ENCODE data around the gene CCL26. TPM values are rescaled to one million over a fixed set of nuclear protein-coding genes. Genes with fewer than 3 reads are reported as not detected.

Gene CCL26, protein sequence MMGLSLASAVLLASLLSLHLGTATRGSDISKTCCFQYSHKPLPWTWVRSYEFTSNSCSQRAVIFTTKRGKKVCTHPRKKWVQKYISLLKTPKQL
- not detected for total RNA-seq

DNA sequence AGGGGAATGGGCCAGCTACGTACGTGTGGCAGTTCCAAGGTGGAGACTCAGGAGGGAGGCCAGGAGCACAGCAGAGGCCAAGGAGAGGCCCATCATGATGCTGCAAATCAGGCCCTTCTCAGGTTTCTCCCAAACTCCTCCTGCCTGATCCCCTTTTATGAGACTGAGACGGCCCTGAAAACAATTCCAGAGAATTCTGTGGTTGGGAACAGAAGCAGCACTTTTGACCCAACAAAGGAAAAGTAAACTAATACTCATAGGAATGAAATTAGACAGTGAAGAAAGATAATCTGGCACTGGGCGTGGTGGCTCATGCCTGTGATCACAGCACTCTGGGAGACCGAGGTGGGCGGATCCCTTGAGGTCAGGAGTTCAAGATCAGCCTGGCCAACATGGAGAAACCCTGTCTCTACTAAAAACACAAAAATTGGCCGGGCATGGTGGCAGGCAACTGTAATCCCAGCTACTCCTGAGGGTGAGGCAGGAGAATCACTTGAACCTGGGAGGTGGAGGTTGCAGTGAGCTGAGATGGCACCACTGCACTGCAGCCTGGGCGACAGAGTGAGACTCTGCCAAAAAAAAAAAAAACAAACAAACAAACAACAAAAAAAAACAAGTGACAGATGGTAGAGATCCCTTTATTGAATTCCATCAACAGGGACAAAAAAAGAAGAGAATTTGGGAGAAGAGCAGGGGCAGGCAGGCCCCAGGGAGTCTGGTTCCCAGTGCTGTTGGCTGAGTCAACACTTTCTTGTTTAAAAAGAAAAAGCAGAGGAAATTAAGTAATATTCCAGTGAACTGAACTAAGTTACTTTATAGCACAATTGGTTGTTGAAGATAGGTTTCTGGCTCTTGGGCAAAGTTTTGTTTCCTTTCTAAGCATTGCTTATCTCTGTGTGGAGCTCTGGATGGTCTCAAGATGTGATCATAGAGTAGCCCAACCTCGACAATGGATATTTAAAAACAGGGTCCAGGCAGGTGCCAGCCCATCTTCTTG lies at the start of gene CCL26:
TSS of gene CCL26 (minus strand) at position 131 of the 997 bp plus-strand sequence. CDS start at position 96, 35 bp downstream.
- DNase-seq: no peak
- no peak within 1 kb of the TSS for H3K27ac Mint-ChIP-seq
- no peaks in the 10 kb centered on the region for H3K9me3 Mint-ChIP-seq
- ChIA-PET POLR2A (no interaction called here), CTCF (interaction anchor here (1.3 kb wide), 1 partner anchor 10 kb away, joined by 10 read pairs; no protein-coding TSS in a partner anchor)
- H3K36me3 Mint-ChIP-seq (ENCODE audit: low read depth): no peaks in the 10 kb centered on the region
- H3K4me1 Mint-ChIP-seq: peaks cover 13% of the 10 kb centered on the region
- no peaks in the 10 kb centered on the region for H3K27me3 Mint-ChIP-seq
- H3K4me3 Mint-ChIP-seq: no peak within 1 kb of the TSS

DNA sequence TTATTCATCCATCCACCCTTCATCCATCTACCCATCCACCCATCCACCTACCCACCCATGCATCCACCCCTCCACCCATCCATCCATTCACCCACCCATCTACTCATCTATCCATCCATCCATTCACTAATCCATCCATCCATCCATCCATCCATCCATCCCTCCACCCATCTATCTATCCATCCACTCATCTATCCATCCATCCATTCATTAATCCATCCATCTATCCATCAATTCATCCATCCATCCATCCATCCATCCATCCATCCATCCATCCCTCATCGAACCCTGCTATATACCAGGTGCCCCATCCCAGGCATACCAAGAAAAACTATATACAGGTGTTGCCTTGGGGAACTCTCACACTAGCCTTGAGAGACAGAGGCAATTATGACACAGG lies 48.7 kb upstream of the CCL26 start:
- no peaks in the 10 kb centered on the region for H3K9me3 Mint-ChIP-seq
- ChIA-PET POLR2A (no interaction called here), CTCF (no interaction called here)
- H3K36me3 Mint-ChIP-seq (ENCODE audit: low read depth): no peaks in the 10 kb centered on the region
- H3K27ac Mint-ChIP-seq: no peak overlapping the region
- no peak overlapping the region for H3K4me3 Mint-ChIP-seq
- no peaks in the 10 kb centered on the region for H3K4me1 Mint-ChIP-seq
- DNase-seq: no peak
- H3K27me3 Mint-ChIP-seq: peaks cover 3% of the 10 kb centered on the region

DNA sequence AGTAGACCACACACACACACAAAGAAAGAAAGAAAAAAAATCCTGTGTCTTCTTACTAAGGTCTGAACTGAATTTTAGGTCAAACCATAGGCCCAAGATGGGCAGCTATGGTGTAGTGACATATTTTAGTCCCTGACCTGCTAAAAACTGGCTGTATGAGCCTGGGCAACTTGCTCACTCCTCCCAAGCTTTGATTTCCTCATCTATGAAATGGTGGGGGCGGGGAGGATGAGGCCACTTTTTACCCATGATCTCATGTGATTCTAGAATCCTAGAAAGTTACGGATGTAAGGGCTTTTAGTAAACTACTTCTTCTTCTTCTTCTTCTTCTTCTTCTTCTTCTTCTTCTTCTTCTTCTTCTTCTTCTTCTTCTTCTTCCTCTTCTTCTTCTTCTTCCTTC lies 47.7 kb upstream of the CCL26 start:
- H3K4me1 Mint-ChIP-seq: no peaks in the 10 kb centered on the region
- H3K27me3 Mint-ChIP-seq: peaks cover 3% of the 10 kb centered on the region
- no peak overlapping the region for H3K27ac Mint-ChIP-seq
- ChIA-PET CTCF (no interaction called here), POLR2A (no interaction called here)
- no peaks in the 10 kb centered on the region for H3K36me3 Mint-ChIP-seq (ENCODE audit: low read depth)
- no peak overlapping the region for H3K4me3 Mint-ChIP-seq
- DNase-seq: no peak
- no peaks in the 10 kb centered on the region for H3K9me3 Mint-ChIP-seq

DNA sequence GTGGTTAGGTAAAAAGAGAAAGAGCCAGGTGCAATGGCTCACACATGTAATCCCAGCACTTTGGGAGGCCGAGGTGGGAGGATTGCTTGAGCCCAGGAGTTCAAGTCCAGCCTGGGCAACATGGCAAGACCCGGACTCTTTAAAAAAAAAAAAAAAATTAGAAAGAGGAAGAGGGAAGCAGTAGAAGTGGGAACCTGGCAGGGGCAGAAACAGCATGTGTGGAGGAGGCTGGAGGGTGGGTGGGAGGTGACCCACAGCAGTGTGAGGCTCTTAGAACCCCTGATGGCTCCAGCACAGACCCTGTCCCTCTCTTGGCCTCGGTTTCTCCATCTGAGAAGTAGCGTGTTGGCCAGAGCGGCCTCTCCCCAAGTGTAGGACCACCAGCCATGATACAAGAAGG lies 46.5 kb upstream of the CCL26 start:
- no peaks in the 10 kb centered on the region for H3K9me3 Mint-ChIP-seq
- CTCF ChIA-PET: no interaction called here
- no peak overlapping the region for H3K27ac Mint-ChIP-seq
- no peaks in the 10 kb centered on the region for H3K4me1 Mint-ChIP-seq
- H3K4me3 Mint-ChIP-seq: no peak overlapping the region
- no peaks in the 10 kb centered on the region for H3K36me3 Mint-ChIP-seq (ENCODE audit: low read depth)
- POLR2A ChIA-PET: no interaction called here
- peaks cover 3% of the 10 kb centered on the region for H3K27me3 Mint-ChIP-seq
- no peak for DNase-seq

DNA sequence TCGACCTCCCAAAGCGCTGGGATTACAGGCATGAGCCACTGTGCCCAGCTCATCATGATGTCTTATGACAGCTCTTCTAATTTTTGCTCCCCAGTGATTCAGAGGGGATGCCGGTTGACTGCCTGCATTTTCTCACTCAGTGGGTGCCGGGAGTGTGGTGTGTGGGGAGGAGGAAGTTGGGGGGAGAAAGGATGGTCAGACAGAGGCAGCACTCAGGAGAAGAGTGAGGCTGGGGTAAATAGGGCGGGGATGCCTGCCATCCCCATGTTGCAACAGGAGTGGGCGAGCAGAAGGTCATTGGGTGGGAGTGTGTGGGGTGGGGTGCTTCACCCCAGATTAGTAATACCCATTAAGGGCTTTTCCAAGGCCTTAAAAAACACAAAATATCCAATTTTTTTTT lies 45.1 kb upstream of the CCL26 start:
- ChIA-PET CTCF (interaction anchor here (1.0 kb wide), 1 partner anchor 252 kb away, joined by 3 read pairs; no protein-coding TSS in a partner anchor), POLR2A (no interaction called here)
- Mint-ChIP-seq H3K4me1 (no peaks in the 10 kb centered on the region), H3K27ac (no peak overlapping the region), H3K36me3 (ENCODE audit: low read depth) (no peaks in the 10 kb centered on the region), H3K9me3 (no peaks in the 10 kb centered on the region), H3K4me3 (no peak overlapping the region), H3K27me3 (peaks cover 3% of the 10 kb centered on the region)
- DNase-seq: no peak

DNA sequence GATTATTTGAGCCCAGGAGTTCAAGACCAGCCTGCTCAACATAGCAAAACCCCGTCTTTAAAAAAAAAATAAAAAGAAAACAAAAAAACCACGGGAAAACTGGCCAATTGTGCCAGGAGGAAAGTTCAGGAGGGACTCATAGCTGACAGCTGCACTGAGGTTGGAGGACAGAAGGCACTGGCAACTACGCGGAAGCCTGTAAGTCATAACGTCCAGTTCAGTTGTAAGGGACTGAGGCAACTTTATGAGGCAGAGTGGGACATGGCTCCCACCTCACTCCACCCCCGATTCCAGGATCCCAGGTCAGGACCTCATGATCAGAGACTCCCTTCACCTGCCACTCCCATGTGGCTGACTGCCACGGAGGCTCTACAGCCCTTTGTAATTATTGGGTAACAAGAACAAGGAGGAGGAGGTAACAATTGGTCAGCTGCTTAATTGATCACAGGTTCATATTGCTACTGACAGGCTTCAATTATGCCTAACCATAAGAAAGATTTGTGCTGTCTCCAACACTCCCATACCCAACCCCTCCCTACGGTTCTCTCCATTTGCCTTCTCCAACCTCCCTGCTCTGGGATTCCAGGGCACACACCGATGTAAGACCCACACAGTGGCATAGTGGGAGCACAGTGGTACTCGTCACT lies 43.5 kb upstream of the CCL26 start:
- no peak for DNase-seq
- ChIA-PET CTCF (no interaction called here), POLR2A (no interaction called here)
- no peak overlapping the region for H3K27ac Mint-ChIP-seq
- H3K4me1 Mint-ChIP-seq: no peaks in the 10 kb centered on the region
- H3K27me3 Mint-ChIP-seq: peaks cover under 1% of the 10 kb centered on the region
- no peaks in the 10 kb centered on the region for H3K36me3 Mint-ChIP-seq (ENCODE audit: low read depth)
- H3K4me3 Mint-ChIP-seq: no peak overlapping the region
- no peaks in the 10 kb centered on the region for H3K9me3 Mint-ChIP-seq

DNA sequence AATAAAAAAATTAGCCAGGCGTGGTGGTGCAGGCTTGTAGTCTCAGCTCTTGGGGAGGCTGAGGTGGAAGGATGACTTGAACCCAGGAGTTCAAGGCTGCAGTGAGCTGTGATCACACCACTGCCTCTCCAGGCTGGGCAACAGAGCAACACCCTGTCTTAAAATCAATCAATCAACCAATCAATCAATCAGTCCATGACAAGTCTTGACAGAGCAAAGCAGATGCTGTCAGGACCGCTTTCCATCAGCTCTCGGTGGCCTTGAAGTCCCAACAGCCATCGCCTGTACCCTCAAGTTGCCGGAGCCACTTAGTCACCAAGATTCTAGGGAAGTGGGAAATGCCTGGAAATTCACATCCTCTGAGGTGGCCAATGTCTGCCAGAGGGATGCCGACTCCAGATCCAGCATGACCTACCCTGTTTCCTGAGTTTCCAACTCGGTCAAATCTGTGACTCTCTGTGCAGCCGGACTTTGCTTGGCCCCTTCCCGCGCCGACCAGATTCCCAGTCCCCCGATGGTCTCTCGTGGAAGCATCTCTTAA lies 42.5 kb upstream of the CCL26 start:
- ChIA-PET CTCF (interaction anchor here (0.7 kb wide), 1 partner anchor 11 kb away, joined by 3 read pairs; no protein-coding TSS in a partner anchor), POLR2A (no interaction called here)
- no peak overlapping the region for H3K4me3 Mint-ChIP-seq
- no peak overlapping the region for H3K27ac Mint-ChIP-seq
- H3K27me3 Mint-ChIP-seq: no peaks in the 10 kb centered on the region
- no peaks in the 10 kb centered on the region for H3K36me3 Mint-ChIP-seq (ENCODE audit: low read depth)
- H3K9me3 Mint-ChIP-seq: no peaks in the 10 kb centered on the region
- DNase-seq: no peak
- H3K4me1 Mint-ChIP-seq: no peaks in the 10 kb centered on the region

DNA sequence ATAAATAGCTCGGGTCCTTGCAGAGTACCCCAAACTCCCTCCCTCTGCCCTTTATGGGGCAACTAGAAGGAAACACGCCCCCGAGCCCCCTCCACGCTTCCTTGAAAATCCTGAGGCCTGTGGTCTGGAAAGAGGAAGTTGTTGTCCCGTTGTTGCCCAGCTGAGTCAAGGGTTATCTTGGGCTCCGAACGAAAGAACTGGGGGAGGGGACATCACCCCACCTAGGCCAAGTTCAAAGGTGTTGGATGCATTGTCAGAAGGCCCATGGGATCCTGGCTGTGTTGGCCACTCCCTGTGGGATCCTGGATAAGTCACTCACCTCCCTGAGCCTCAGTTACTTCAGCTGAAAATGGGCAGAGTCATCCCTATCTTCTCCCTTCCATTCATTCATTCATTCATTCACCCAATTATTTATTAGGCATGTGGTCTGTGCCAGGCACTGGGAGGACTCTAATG lies 41.8 kb upstream of the CCL26 start, which contains the start of gene CCL24:
TSS of gene CCL24 (minus strand) at position 26 of the 456 bp plus-strand sequence. CDS start 91 bp downstream, outside the sequence.
- H3K27ac Mint-ChIP-seq: no peak within 1 kb of the TSS
- ChIA-PET CTCF (interaction anchor here (0.7 kb wide), 1 partner anchor 11 kb away, joined by 3 read pairs; no protein-coding TSS in a partner anchor), POLR2A (no interaction called here)
- H3K4me3 Mint-ChIP-seq: no peak within 1 kb of the TSS
- DNase-seq: no peak
- H3K9me3 Mint-ChIP-seq: no peaks in the 10 kb centered on the region
- no peaks in the 10 kb centered on the region for H3K27me3 Mint-ChIP-seq
- H3K36me3 Mint-ChIP-seq (ENCODE audit: low read depth): no peaks in the 10 kb centered on the region
- no peaks in the 10 kb centered on the region for H3K4me1 Mint-ChIP-seq

DNA sequence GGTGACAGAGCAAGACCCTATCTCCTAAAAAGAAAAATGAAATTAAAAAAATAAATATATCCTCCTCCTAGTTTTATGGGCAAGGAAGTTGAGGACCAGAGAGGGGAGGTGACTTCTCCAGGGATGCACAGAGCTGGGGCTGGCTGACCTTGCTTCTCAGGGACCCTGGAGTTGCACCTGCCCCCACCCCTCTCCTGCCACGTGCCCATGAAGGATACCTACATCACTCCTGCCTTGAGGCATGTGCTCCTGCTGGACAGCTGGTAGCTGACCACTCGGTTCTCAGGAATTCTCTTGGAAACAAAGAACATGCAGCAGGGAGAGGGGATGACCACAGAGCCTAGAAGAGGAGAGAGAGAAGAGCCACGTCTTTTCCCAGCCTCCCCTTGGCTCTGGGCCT lies 41.1 kb upstream of the CCL26 start:
- Mint-ChIP-seq H3K27ac (no peak overlapping the region), H3K36me3 (ENCODE audit: low read depth) (no peaks in the 10 kb centered on the region), H3K9me3 (peaks cover under 1% of the 10 kb centered on the region), H3K27me3 (no peaks in the 10 kb centered on the region), H3K4me3 (no peak overlapping the region), H3K4me1 (no peaks in the 10 kb centered on the region)
- no peak for DNase-seq
- ChIA-PET CTCF (no interaction called here), POLR2A (no interaction called here)

DNA sequence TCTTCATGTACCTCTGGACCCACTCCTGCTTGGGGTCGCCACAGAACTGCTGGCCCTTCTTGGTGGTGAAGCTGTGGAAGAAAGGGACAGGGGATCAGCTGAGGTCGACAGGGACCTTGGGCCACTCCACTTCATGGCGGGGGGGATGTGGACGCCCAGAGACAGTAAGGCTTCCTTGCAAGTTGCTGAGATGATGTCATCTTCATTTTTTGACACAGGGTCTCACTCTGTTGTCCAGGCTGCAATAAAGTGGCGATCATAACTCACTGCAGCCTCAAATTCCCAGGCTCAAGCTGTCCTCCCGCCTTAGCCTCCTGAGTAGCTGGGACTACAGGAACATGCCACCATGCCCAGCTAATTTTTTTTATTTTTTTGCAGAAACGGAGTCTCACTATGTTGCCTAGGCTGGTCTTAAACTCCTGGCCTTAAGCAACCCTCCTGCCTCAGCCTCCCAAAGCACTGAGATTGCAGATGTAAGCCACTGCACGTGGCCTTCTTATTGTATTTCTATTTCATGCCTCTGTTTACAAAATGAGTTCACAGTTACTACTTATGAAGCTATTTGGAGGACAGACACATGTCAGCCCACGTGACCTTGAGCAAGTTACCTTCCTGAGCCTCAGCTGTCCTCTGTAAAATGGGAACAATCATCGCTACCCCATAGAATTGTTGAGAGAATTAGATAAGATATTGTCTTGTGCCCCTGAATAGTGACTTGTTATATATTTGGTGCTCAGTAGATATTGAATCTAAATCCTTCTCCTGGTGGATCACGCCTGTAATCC lies 40.1 kb upstream of the CCL26 start:
- no peak for DNase-seq
- Mint-ChIP-seq H3K4me1 (no peaks in the 10 kb centered on the region), H3K36me3 (ENCODE audit: low read depth) (no peaks in the 10 kb centered on the region), H3K4me3 (no peak overlapping the region), H3K9me3 (peaks cover 7% of the 10 kb centered on the region), H3K27ac (no peak overlapping the region), H3K27me3 (no peaks in the 10 kb centered on the region)
- CTCF ChIA-PET: no interaction called here
- POLR2A ChIA-PET: no interaction called here

DNA sequence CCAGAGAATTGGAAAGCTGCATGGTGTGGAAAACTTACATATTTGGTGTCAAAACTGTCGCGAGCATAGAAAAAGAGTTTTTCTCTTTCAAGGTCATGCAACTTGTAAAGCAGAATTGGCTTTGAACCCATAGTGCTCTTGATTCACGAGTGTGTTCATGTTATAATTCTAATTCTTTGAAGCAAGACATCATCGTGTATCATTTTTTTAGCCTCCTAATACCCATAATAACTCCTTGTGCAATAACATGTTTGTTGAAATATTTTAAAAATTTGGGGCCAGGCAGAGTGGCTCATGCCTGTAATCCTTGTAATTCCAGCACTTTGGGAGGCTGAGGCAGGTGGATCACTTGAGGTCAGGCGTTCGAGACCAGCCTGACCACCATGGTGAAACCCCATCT lies 37.4 kb upstream of the CCL26 start:
- Mint-ChIP-seq H3K27ac (no peak overlapping the region), H3K9me3 (peaks cover 14% of the 10 kb centered on the region), H3K4me1 (no peaks in the 10 kb centered on the region), H3K4me3 (no peak overlapping the region), H3K36me3 (ENCODE audit: low read depth) (no peaks in the 10 kb centered on the region), H3K27me3 (no peaks in the 10 kb centered on the region)
- no peak for DNase-seq
- ChIA-PET CTCF (no interaction called here), POLR2A (no interaction called here)

DNA sequence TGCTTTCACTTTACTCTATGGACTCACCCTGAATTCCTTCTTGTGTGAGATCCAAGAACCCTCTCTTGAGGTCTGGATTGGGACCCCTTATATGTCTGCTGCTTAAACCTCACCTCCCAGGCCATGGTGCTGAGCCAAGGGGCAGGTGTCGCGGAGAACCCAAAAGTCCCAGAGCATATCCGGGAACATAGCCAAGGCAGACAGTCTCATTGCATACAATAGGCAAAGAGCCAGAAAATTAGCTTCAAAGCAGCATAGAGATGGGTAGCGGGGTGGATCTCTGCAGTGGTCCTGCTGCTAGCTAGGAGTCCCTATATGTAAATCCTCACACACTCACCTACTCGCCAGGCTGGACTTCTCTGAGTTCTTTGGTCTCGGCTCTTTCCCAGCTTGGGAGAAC lies 36.1 kb upstream of the CCL26 start:
- H3K27me3 Mint-ChIP-seq: peaks cover 2% of the 10 kb centered on the region
- no peak overlapping the region for H3K27ac Mint-ChIP-seq
- H3K36me3 Mint-ChIP-seq (ENCODE audit: low read depth): no peaks in the 10 kb centered on the region
- H3K4me1 Mint-ChIP-seq: no peaks in the 10 kb centered on the region
- POLR2A ChIA-PET: no interaction called here
- peaks cover 14% of the 10 kb centered on the region for H3K9me3 Mint-ChIP-seq
- CTCF ChIA-PET: no interaction called here
- H3K4me3 Mint-ChIP-seq: no peak overlapping the region
- DNase-seq: no peak
